Astrocyte (in vitro differentiated cells and primary cell): ENCODE measurements around the gene CLCF1.

ENCODE experiments used
- EZH2 ChIP-seq: IDR thresholded peaks from 2 replicates; pipeline ENCODE4 v1.6.1; 2012; ENCODE audit warnings: mild to moderate bottlenecking, low read length, inconsistent platforms; ENCODE audit not compliant: insufficient read depth
- TF ChIP-seq, protein P1 (sequence below): IDR thresholded peaks from 2 replicates; pipeline ENCODE4 v1.5.1; 2011; ENCODE audit warnings: low read depth, mild to moderate bottlenecking, inconsistent platforms, low read length, moderate library complexity; ENCODE audit not compliant: insufficient read depth

GRCh38 chr11:67409781-67410368 lies 36.5 kb upstream of the CLCF1 start:
- TF ChIP-seq, protein P1, sequence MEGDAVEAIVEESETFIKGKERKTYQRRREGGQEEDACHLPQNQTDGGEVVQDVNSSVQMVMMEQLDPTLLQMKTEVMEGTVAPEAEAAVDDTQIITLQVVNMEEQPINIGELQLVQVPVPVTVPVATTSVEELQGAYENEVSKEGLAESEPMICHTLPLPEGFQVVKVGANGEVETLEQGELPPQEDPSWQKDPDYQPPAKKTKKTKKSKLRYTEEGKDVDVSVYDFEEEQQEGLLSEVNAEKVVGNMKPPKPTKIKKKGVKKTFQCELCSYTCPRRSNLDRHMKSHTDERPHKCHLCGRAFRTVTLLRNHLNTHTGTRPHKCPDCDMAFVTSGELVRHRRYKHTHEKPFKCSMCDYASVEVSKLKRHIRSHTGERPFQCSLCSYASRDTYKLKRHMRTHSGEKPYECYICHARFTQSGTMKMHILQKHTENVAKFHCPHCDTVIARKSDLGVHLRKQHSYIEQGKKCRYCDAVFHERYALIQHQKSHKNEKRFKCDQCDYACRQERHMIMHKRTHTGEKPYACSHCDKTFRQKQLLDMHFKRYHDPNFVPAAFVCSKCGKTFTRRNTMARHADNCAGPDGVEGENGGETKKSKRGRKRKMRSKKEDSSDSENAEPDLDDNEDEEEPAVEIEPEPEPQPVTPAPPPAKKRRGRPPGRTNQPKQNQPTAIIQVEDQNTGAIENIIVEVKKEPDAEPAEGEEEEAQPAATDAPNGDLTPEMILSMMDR: no peak
- TF ChIP-seq EZH2: no peak
